HCEC 1CT (cell line): ENCODE measurements around the gene MAP4K3.
A peak's percentile ranks its signal among the peaks of the same experiment; 100 is the strongest.
"Not testable (repeated sequence)": the region's sequence is repeated elsewhere in the genome, so short reads cannot be mapped to it uniquely, and the experiment has no call there.

Source experiments
- DNase-seq: peaks from one replicate; pipeline ENCODE4 v3.0.0-alpha.2; 2017

Gene MAP4K3

GRCh38 chr2:39407516-39408296 is 29.4 kb downstream of the MAP4K3 start:
- no peak for DNase-seq

GRCh38 chr2:39405364-39405763 is 31.7 kb downstream of the MAP4K3 start:
- DNase-seq = no peak

- DNase-seq = no peak
These were observed 33.8 kb downstream of the MAP4K3 start for GRCh38 chr2:39403311-39403710.

GRCh38 chr2:39401319-39401718 is 35.8 kb downstream of the MAP4K3 start:
- no peak for DNase-seq

GRCh38 chr2:39399570-39399969 is 37.5 kb downstream of the MAP4K3 start:
- no peak for DNase-seq

GRCh38 chr2:39395313-39395712 is 41.8 kb downstream of the MAP4K3 start:
- DNase-seq = no peak

- no peak for DNase-seq
These were observed 42.5 kb downstream of the MAP4K3 start for GRCh38 chr2:39394516-39394961.

GRCh38 chr2:39392672-39393071 is 44.4 kb downstream of the MAP4K3 start:
- DNase-seq = no peak

- no peak for DNase-seq
These were observed 46.9 kb downstream of the MAP4K3 start for GRCh38 chr2:39390216-39390615.

GRCh38 chr2:39386064-39386463 is 51.0 kb downstream of the MAP4K3 start:
- DNase-seq = no peak

GRCh38 chr2:39385172-39385571 is 51.9 kb downstream of the MAP4K3 start:
- no peak for DNase-seq

GRCh38 chr2:39384071-39384470 is 53.0 kb downstream of the MAP4K3 start:
- not testable (repeated sequence) for DNase-seq

GRCh38 chr2:39383146-39383545 is 53.9 kb downstream of the MAP4K3 start:
- DNase-seq = no peak

- DNase-seq = no peak
These were observed 55.4 kb downstream of the MAP4K3 start for GRCh38 chr2:39381653-39382052.

- peak; percentile 56 for DNase-seq
These were observed 56.4 kb downstream of the MAP4K3 start for GRCh38 chr2:39380525-39381150.

- peak; percentile 78 for DNase-seq
These were observed 57.2 kb downstream of the MAP4K3 start for GRCh38 chr2:39379643-39380524.

- DNase-seq = no peak
These were observed 58.1 kb downstream of the MAP4K3 start for GRCh38 chr2:39378968-39379367.

- no peak for DNase-seq
These were observed 59.7 kb downstream of the MAP4K3 start for GRCh38 chr2:39377226-39377939.

- no peak for DNase-seq
These were observed 61.2 kb downstream of the MAP4K3 start for GRCh38 chr2:39375917-39376316.

GRCh38 chr2:39373181-39373802 is 63.8 kb downstream of the MAP4K3 start:
- no peak for DNase-seq

GRCh38 chr2:39370101-39370500 is 67.0 kb downstream of the MAP4K3 start:
- no peak for DNase-seq

- DNase-seq = no peak
These were observed 68.2 kb downstream of the MAP4K3 start for GRCh38 chr2:39368846-39369245.
